Ectodermal cell (in vitro differentiated cells): ENCODE results near the gene CST5.
"Not testable (repeated sequence)": the region's sequence is repeated elsewhere in the genome, so short reads cannot be mapped to it uniquely, and the experiment has no call there.

ENCODE experiments used
- H3K27ac ChIP-seq: 2 replicates; pipeline ENCODE4 v1.7.0; 2013; ENCODE audit warnings: mild to moderate bottlenecking, low read depth, low read length; ENCODE audit not compliant: insufficient read depth, poor library complexity, severe bottlenecking
- H3K27me3 ChIP-seq: 2 replicates; pipeline ENCODE4 v1.7.0; 2013; ENCODE audit warnings: mild to moderate bottlenecking, low read length; ENCODE audit not compliant: insufficient read depth, control insufficient read depth, poor library complexity, severe bottlenecking
- H3K36me3 ChIP-seq: one replicate; pipeline ENCODE4 v1.7.0; 2013; ENCODE audit warnings: low read length; ENCODE audit not compliant: control insufficient read depth, insufficient read depth
- H3K4me1 ChIP-seq: one replicate; pipeline ENCODE4 v1.7.0; 2013; ENCODE audit warnings: low read length; ENCODE audit not compliant: control insufficient read depth, insufficient read depth
- H3K4me3 ChIP-seq: 2 replicates; pipeline ENCODE4 v1.7.0; 2013; ENCODE audit warnings: low read depth, low read length, control low read depth; ENCODE audit not compliant: insufficient read depth
- H3K9me3 ChIP-seq: 2 replicates; pipeline ENCODE4 v1.7.0; 2013; ENCODE audit warnings: mild to moderate bottlenecking, low read length, moderate library complexity; ENCODE audit not compliant: control insufficient read depth
- WGBS, 2 experiments: methylation state at CpG; one replicate each; pipeline ENCODE4 v1.1.7; 2013; ENCODE audit warnings: missing lambda C conversion rate in 2 of 2; 5-methylcytosine and 5-hydroxymethylcytosine counted together

Gene CST5

GRCh38 chr20:23920408-23921325 is 41.1 kb upstream of the CST5 start:
- Histone ChIP-seq H3K36me3 (no peaks in the 10 kb centered on the region), H3K27ac (no peak overlapping the region), H3K9me3 (no peaks in the 10 kb centered on the region), H3K27me3 (no peaks in the 10 kb centered on the region), H3K4me1 (peaks cover 4% of the 10 kb centered on the region), H3K4me3 (no peak overlapping the region)
- 86 to 93% methylated on average over 5 of the region's 5 CpGs for WGBS, 2 experiments

GRCh38 chr20:23918896-23919295 is 39.3 kb upstream of the CST5 start:
- 94 to 98% methylated on average over 4 of the region's 4 CpGs for WGBS, 2 experiments
- H3K9me3 ChIP-seq, result no peaks in the 10 kb centered on the region
- H3K27me3 ChIP-seq, result no peaks in the 10 kb centered on the region
- no peaks in the 10 kb centered on the region for H3K36me3 ChIP-seq
- peaks cover 4% of the 10 kb centered on the region for H3K4me1 ChIP-seq
- no peak overlapping the region for H3K4me3 ChIP-seq
- no peak overlapping the region for H3K27ac ChIP-seq

- Histone ChIP-seq H3K36me3 (no peaks in the 10 kb centered on the region), H3K27ac (no peak overlapping the region), H3K4me3 (no peak overlapping the region), H3K9me3 (no peaks in the 10 kb centered on the region), H3K27me3 (no peaks in the 10 kb centered on the region), H3K4me1 (peaks cover 4% of the 10 kb centered on the region)
- 71 to 77% methylated on average over 11 of the region's 11 CpGs for whole genome bisulfite sequencing, 2 experiments
Observed at GRCh38 chr20:23918101-23918862, 38.7 kb upstream of the CST5 start.

- H3K36me3 ChIP-seq, result no peaks in the 10 kb centered on the region
- H3K27ac ChIP-seq, result no peak overlapping the region
- 92 to 96% methylated on average over 9 of the region's 9 CpGs for WGBS, 2 experiments
- H3K9me3 ChIP-seq, result no peaks in the 10 kb centered on the region
- H3K4me1 ChIP-seq, result peaks cover 4% of the 10 kb centered on the region
- no peak overlapping the region for H3K4me3 ChIP-seq
- no peaks in the 10 kb centered on the region for H3K27me3 ChIP-seq
Observed at GRCh38 chr20:23917024-23917725, 37.6 kb upstream of the CST5 start.

GRCh38 chr20:23915844-23916243 is 36.3 kb upstream of the CST5 start:
- WGBS, 2 experiments, result 93 to 95% methylated on average over 1 of the region's 1 CpG

GRCh38 chr20:23914469-23914868 is 34.9 kb upstream of the CST5 start:
- H3K4me3 ChIP-seq, H3K36me3 ChIP-seq, H3K4me1 ChIP-seq, H3K9me3 ChIP-seq, H3K27me3 ChIP-seq, H3K27ac ChIP-seq: not testable (repeated sequence)
- 87 to 89% methylated on average over 3 to 4 of the region's 4 CpGs for WGBS, 2 experiments

More at GRCh38 chr20:23915844-23916243, 36.3 kb upstream of the CST5 start:
- Histone ChIP-seq H3K27ac (no peak overlapping the region), H3K9me3 (no peaks in the 10 kb centered on the region), H3K36me3 (no peaks in the 10 kb centered on the region), H3K27me3 (no peaks in the 10 kb centered on the region), H3K4me3 (no peak overlapping the region), H3K4me1 (peaks cover 4% of the 10 kb centered on the region)

- H3K4me1 ChIP-seq, result no peaks in the 10 kb centered on the region
- H3K27ac ChIP-seq, result no peak overlapping the region
- H3K9me3 ChIP-seq, result no peaks in the 10 kb centered on the region
- H3K36me3 ChIP-seq, result no peaks in the 10 kb centered on the region
- no peaks in the 10 kb centered on the region for H3K27me3 ChIP-seq
- WGBS, 2 experiments, result 93 to 94% methylated on average over 4 of the region's 4 CpGs
- no peak overlapping the region for H3K4me3 ChIP-seq
Observed at GRCh38 chr20:23910210-23910609, 30.7 kb upstream of the CST5 start.

GRCh38 chr20:23909390-23909789 is 29.8 kb upstream of the CST5 start:
- Histone ChIP-seq H3K27me3 (no peaks in the 10 kb centered on the region), H3K4me1 (no peaks in the 10 kb centered on the region), H3K9me3 (no peaks in the 10 kb centered on the region), H3K4me3 (no peak overlapping the region), H3K36me3 (no peaks in the 10 kb centered on the region), H3K27ac (no peak overlapping the region)
- 93 to 95% methylated on average over 2 of the region's 2 CpGs for WGBS, 2 experiments

- H3K36me3 ChIP-seq, result no peaks in the 10 kb centered on the region
- H3K27ac ChIP-seq, result no peak overlapping the region
- no peaks in the 10 kb centered on the region for H3K9me3 ChIP-seq
- H3K27me3 ChIP-seq, result no peaks in the 10 kb centered on the region
- H3K4me1 ChIP-seq, result no peaks in the 10 kb centered on the region
- H3K4me3 ChIP-seq, result no peak overlapping the region
- 73 to 93% methylated on average over 1 of the region's 1 CpG for WGBS, 2 experiments
Observed at GRCh38 chr20:23907579-23907978, 28.0 kb upstream of the CST5 start.

GRCh38 chr20:23902396-23902795 is 22.8 kb upstream of the CST5 start:
- H3K27me3 ChIP-seq, H3K27ac ChIP-seq, H3K4me1 ChIP-seq, H3K9me3 ChIP-seq, H3K4me3 ChIP-seq, H3K36me3 ChIP-seq: not testable (repeated sequence)
- 51 to 67% methylated on average over 7 to 8 of the region's 8 CpGs for WGBS, 2 experiments
